Brain microvascular endothelial cell (primary cell): ENCODE data around the gene PCNX1.
"Not testable (repeated sequence)": the region's sequence is repeated elsewhere in the genome, so short reads cannot be mapped to it uniquely, and the experiment has no call there.

Experiments used
- DNase-seq: peaks from one replicate; pipeline ENCODE4 v3.0.0-alpha.2; 2020
- H3K27ac ChIP-seq: fragments of 250-450 bp; sonication (Bioruptor Pico); 2 replicates; pipeline ENCODE4 v1.5.1; 2020; ENCODE audit warnings: mild to moderate bottlenecking, moderate library complexity
- H3K27me3 ChIP-seq: fragments of 250-450 bp; sonication (Bioruptor Pico); replicated peaks from 2 replicates; pipeline ENCODE4 v1.5.1; 2020; ENCODE audit warnings: mild to moderate bottlenecking
- H3K36me3 ChIP-seq: fragments of 250-450 bp; sonication (Bioruptor Pico); replicated peaks from 2 replicates; pipeline ENCODE4 v1.5.1; 2020; ENCODE audit warnings: mild to moderate bottlenecking
- H3K4me3 ChIP-seq: 2 replicates; pipeline ENCODE4 v1.5.1; 2011; ENCODE audit warnings: low read depth, mild to moderate bottlenecking, control low read depth, low read length, moderate library complexity
- CTCF ChIP-seq: IDR thresholded peaks from 2 replicates; pipeline ENCODE4 v1.5.1; 2011; ENCODE audit warnings: low read depth, mild to moderate bottlenecking, moderate library complexity, low read length, control low read depth, inconsistent platforms; ENCODE audit errors: missing control alignments
- in situ Hi-C: cut with HindIII; loops from 2 replicates; pipeline ENCODE4 v1.10.0; 2017; ENCODE audit warnings: low sequenced_read_pairs, low pct_ligation_motif_present

PCNX1 gene

GRCh38 chr14:71013551-71014192 lies 106.4 kb downstream of the PCNX1 start:
- DNase-seq, result no peak
- in situ Hi-C loops, result no loop called here
- no peak overlapping the region for H3K27ac ChIP-seq
- TF ChIP-seq CTCF, result no peak
- H3K36me3 ChIP-seq, result no peaks in the 10 kb centered on the region
- H3K4me3 ChIP-seq, result no peak overlapping the region
- H3K27me3 ChIP-seq, result no peaks in the 10 kb centered on the region

- in situ Hi-C loops, H3K36me3 ChIP-seq, H3K27me3 ChIP-seq, DNase-seq, H3K27ac ChIP-seq, H3K4me3 ChIP-seq: not testable (repeated sequence)
These were observed 112.7 kb downstream of the PCNX1 start for GRCh38 chr14:71019917-71020316.

GRCh38 chr14:71021347-71022011 lies 114.2 kb downstream of the PCNX1 start:
- H3K4me3 ChIP-seq, result no peak overlapping the region
- in situ Hi-C loops, result no loop called here
- no peak for TF ChIP-seq CTCF
- peaks cover 8% of the 10 kb centered on the region for H3K36me3 ChIP-seq
- no peaks in the 10 kb centered on the region for H3K27me3 ChIP-seq
- peak overlapping the region; percentile 17 for H3K27ac ChIP-seq
- DNase-seq, result no peak

DNA sequence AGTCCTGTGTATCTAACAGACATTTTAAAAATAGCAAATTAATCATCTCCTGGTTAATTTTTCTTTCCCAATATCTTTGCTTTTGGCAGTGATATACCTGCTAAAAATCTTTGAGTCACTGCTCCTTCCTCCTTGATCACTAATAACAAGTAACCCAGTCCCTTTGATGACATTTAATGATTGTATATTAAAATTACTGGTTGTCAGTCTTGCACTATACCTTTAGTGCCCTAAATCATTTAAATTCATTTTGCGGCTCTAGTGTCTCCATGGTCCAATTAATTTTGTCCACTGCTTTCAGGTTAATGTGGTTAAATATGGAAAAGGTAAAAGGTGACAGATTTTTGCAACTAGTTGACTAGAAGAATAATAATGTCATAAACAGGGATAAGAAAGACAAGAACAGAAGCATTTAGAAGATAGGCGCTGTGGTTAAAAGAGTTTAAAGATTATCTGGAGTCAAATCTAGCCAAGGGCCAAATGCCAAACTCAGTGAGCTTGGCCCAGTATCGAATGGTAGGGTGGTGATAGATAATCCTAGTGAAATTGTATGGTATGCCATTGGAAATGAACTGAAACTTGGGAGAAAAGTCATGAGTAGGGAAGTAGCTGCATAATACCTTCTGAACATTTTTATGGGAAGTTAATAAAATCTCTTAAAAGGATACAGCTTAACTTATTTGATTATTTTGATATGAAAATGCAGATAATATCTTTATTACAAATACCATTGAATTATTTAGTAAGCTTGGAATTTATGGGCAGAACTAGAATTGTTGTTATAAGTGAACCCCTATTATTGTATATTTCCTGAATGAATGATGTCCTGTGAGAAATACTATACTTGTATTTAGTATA lies 115.0 kb downstream of the PCNX1 start:
- in situ Hi-C loops, result no loop called here
- no peaks in the 10 kb centered on the region for H3K27me3 ChIP-seq
- no peak for TF ChIP-seq CTCF
- no peak overlapping the region for H3K4me3 ChIP-seq
- H3K36me3 ChIP-seq, result peaks cover 8% of the 10 kb centered on the region
- no peak overlapping the region for H3K27ac ChIP-seq
- no peak for DNase-seq

- TF ChIP-seq CTCF, result no peak
- Histone ChIP-seq H3K27ac (no peak overlapping the region), H3K4me3 (no peak overlapping the region), H3K36me3 (peaks cover 8% of the 10 kb centered on the region), H3K27me3 (no peaks in the 10 kb centered on the region)
- in situ Hi-C loops, result no loop called here
- no peak for DNase-seq
These were observed 115.7 kb downstream of the PCNX1 start for GRCh38 chr14:71022939-71023338.

- H3K4me3 ChIP-seq, result no peak overlapping the region
- no peak for TF ChIP-seq CTCF
- no peaks in the 10 kb centered on the region for H3K27me3 ChIP-seq
- in situ Hi-C loops, result no loop called here
- no peak overlapping the region for H3K27ac ChIP-seq
- H3K36me3 ChIP-seq, result peaks cover 9% of the 10 kb centered on the region
- DNase-seq, result no peak
These were observed 122.0 kb downstream of the PCNX1 start for GRCh38 chr14:71029236-71029781.
